ENCODE measurements around the gene TENM3. TPM values are rescaled to one million over a fixed set of nuclear protein-coding genes. Genes with fewer than 3 reads are reported as not detected.

TENM3 gene
- total and polyA plus RNA-seq, 2 of the 8 experiments (the other 6 are each of a cell fraction or from before 2014, with no cell fraction given), result 36.9 to 69.3 TPM

DNA sequence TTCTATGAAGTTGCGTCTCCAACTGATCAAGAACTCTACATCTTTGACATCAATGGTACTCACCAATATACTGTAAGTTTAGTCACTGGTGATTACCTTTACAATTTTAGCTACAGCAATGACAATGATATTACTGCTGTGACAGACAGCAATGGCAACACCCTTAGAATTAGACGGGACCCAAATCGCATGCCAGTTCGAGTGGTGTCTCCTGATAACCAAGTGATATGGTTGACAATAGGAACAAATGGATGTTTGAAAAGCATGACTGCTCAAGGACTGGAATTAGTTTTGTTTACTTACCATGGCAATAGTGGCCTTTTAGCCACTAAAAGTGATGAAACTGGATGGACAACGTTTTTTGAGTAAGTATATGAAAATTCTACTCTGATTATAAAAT, 511.7 kb downstream of the TENM3 start:
- H3K23me2 ChIP-seq (ENCODE audit: low read depth, low read length), result no peaks in the 10 kb centered on the region
- H3K18ac ChIP-seq (ENCODE audit: extremely low read depth, low read length), result no peak overlapping the region
- H3K9ac ChIP-seq (replicated peaks in 1 of 4; ENCODE audit: extremely low read depth in 1 of 4, low read depth in 3 of 4, low read length in 3 of 4), result no peak overlapping the region
- no peak overlapping the region for H4K5ac ChIP-seq (ENCODE audit: insufficient read length, low read depth, low read length)
- no peak overlapping the region for H3K23ac ChIP-seq (ENCODE audit: insufficient read length)
- no peak overlapping the region for H3K4me2 ChIP-seq (ENCODE audit: insufficient read depth in 1 of 2, low read depth in 2 of 2, low read length in 2 of 2)
- no peak overlapping the region for H2BK15ac ChIP-seq (ENCODE audit: low read length)
- DNase-seq (ENCODE audit: low read depth in 1 of 2, low spot score in 2 of 2), result no peak
- no peaks in the 10 kb centered on the region for H3K27me3 ChIP-seq (replicated peaks in 1 of 4; ENCODE audit: control insufficient read depth in 3 of 4, extremely low read depth in 1 of 4, insufficient read depth in 3 of 4, low read length in 3 of 4)
- no peak overlapping the region for H2BK120ac ChIP-seq (replicated peaks; ENCODE audit: low read depth, low read length)
- H4K20me1 ChIP-seq (replicated peaks in 1 of 2; ENCODE audit: control insufficient read depth in 1 of 2, insufficient read depth in 2 of 2, low read length in 2 of 2), result no peaks in the 10 kb centered on the region
- no peak overlapping the region for H2AK5ac ChIP-seq (ENCODE audit: low read depth, low read length)
- H2BK12ac ChIP-seq (ENCODE audit: low read depth, low read length), result no peak overlapping the region
- no peak overlapping the region for H3K27ac ChIP-seq (ENCODE audit: low read depth, low read length)
- no peaks in the 10 kb centered on the region for H3K79me2 ChIP-seq (ENCODE audit: control insufficient read depth in 1 of 2, insufficient read depth in 2 of 2, low read length in 2 of 2)
- H3K4me3 ChIP-seq (ENCODE audit: extremely low read depth in 1 of 4, insufficient read depth in 2 of 4, low read depth in 3 of 4, low read length in 4 of 4), result no peak overlapping the region
- WGBS, 2 experiments (ENCODE audit: extremely low coverage in 1 of 2, insufficient coverage in 1 of 2, insufficient read length in 1 of 2, insufficient replicate concordance in 2 of 2, low coverage in 1 of 2, low lambda C conversion rate in 2 of 2, missing lambda C conversion rate in 1 of 2), result 91% methylated on average over 5 of the region's 5 CpGs; no CpG with 5 or more reads in 1 of the 2 experiments
- H3K79me1 ChIP-seq (ENCODE audit: low read depth, low read length), result no peaks in the 10 kb centered on the region
- POLR2A ChIA-PET (ENCODE audit: partially characterized antibody), result interaction anchor here (1.1 kb wide), 1 partner anchor 14 kb away, joined by 3 read pairs; no protein-coding TSS in a partner anchor
- CTCF ChIA-PET (ENCODE audit: partially characterized antibody), result interaction anchor here (0.8 to 1.9 kb wide), 2 partner anchors 9 to 49 kb away, joined by 3 to 4 read pairs; no protein-coding TSS in a partner anchor
- peaks cover 4 to 20% (median 12%) of the 10 kb centered on the region in 4 experiments for H3K36me3 ChIP-seq (ENCODE audit: control insufficient read depth in 2 of 4, insufficient read depth in 4 of 4, low read length in 3 of 4)
- no peak overlapping the region for H2BK20ac ChIP-seq (ENCODE audit: low read length)
- H3K4ac ChIP-seq (replicated peaks; ENCODE audit: insufficient read length, low read depth, low read length), result no peak overlapping the region
- no peaks in the 10 kb centered on the region for H3K4me1 ChIP-seq (replicated peaks in 1 of 4; ENCODE audit: control insufficient read depth in 3 of 4, insufficient read depth in 4 of 4, low read length in 3 of 4)
- no peak overlapping the region for H2AFZ ChIP-seq (ENCODE audit: low read length)
- H2BK5ac ChIP-seq (ENCODE audit: low read depth, low read length), result no peak overlapping the region
- H4K91ac ChIP-seq (replicated peaks; ENCODE audit: insufficient read length, low read length), result no peak overlapping the region
- no peak overlapping the region for H3K56ac ChIP-seq (replicated peaks; ENCODE audit: insufficient read length, low read depth, low read length)
- H3K9me3 ChIP-seq (ENCODE audit: insufficient read depth in 2 of 2, low read depth in 1 of 2, low read length in 1 of 2), result no peaks in the 10 kb centered on the region
- no peak for FAIRE-seq
- H4K8ac ChIP-seq (ENCODE audit: extremely low read depth, insufficient read depth, low read length), result no peak overlapping the region
- H3K14ac ChIP-seq (ENCODE audit: insufficient read length), result no peak overlapping the region
- TF ChIP-seq PHF8 (conservative IDR thresholded peaks at IDR 0.05; ENCODE audit: low read depth, low read length) (no peak), KDM5A (IDR thresholded peaks at IDR 0.05; ENCODE audit: low read length) (no peak), KDM4A (IDR thresholded peaks at IDR 0.05; ENCODE audit: low read depth, low read length, severe bottlenecking) (no peak), CTBP2 (IDR thresholded peaks at IDR 0.05; ENCODE audit: borderline replicate concordance, insufficient read depth, insufficient read length, low read length) (no peak), TEAD4 (IDR thresholded peaks at IDR 0.05; ENCODE audit: low read depth, low read length) (no peak), CHD1 (IDR thresholded peaks at IDR 0.05; ENCODE audit: low read depth, low read length) (no peak), TAF7 (optimal IDR thresholded peaks at IDR 0.05; ENCODE audit: borderline replicate concordance, low read depth, low read length) (no peak), BCL11A (IDR thresholded peaks at IDR 0.05; ENCODE audit: low read depth in 2 of 2, low read length in 2 of 2) (no peak), SUZ12 (IDR thresholded peaks at IDR 0.05; ENCODE audit: low read length) (no peak), MAFK (IDR thresholded peaks at IDR 0.05; ENCODE audit: low read depth, low read length) (no peak), RXRA (IDR thresholded peaks at IDR 0.05; ENCODE audit: insufficient read depth, low read depth, low read length) (no peak), GTF2F1 (IDR thresholded peaks at IDR 0.05; ENCODE audit: borderline replicate concordance, low read depth, low read length) (no peak)
- TF ChIP-seq, protein P1, sequence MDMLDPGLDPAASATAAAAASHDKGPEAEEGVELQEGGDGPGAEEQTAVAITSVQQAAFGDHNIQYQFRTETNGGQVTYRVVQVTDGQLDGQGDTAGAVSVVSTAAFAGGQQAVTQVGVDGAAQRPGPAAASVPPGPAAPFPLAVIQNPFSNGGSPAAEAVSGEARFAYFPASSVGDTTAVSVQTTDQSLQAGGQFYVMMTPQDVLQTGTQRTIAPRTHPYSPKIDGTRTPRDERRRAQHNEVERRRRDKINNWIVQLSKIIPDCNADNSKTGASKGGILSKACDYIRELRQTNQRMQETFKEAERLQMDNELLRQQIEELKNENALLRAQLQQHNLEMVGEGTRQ (IDR thresholded peaks at IDR 0.05; ENCODE audit: low read length), result no peak
